Heart right ventricle (tissue), 16 donors: Measurements from ENCODE around the gene LOX. TPM values are rescaled to one million over a fixed set of nuclear protein-coding genes. Genes with fewer than 3 reads are reported as not detected.
A peak's percentile ranks its signal among the peaks of the same experiment; 100 is the strongest.

ENCODE experiments used
- ATAC-seq, 8 donors: fragments of 200-7000 bp; cut with Tn5 transposase; one replicate each; pipeline ENCODE4 v1.9.1; 2020; ENCODE audit warnings: mild to moderate bottlenecking in 8 of 8, moderate library complexity in 8 of 8, moderate number of reproducible peaks in 1 of 8
- DNase-seq, 2 donors: peaks; one replicate each; pipeline ENCODE4 v3.0.0-alpha.2; 2020
- H3K27ac ChIP-seq, 10 donors: fragments of 200-600 bp; sonication (generic) in 2 of 10; one replicate each; pipeline versions ENCODE4 v1.5.0 to v1.8.0; 2020 to 2022; ENCODE audit warnings: mild to moderate bottlenecking in 3 of 10
- H3K27me3 ChIP-seq, 7 donors: fragments of 200-600 bp; one replicate each; pipeline ENCODE4 v1.8.0; 2021 to 2022; ENCODE audit warnings: mild to moderate bottlenecking in 2 of 7
- H3K36me3 ChIP-seq, 9 donors: fragments of 200-600 bp; sonication (generic) in 1 of 9; one replicate each; pipeline versions ENCODE4 v1.5.0 to v1.8.0; 2020 to 2022; ENCODE audit warnings: mild to moderate bottlenecking in 2 of 9
- H3K4me1 ChIP-seq, 9 donors: fragments of 200-600 bp; sonication (generic) in 1 of 9; one replicate each; pipeline versions ENCODE4 v1.5.0 to v1.8.0; 2020 to 2022; ENCODE audit warnings: mild to moderate bottlenecking in 4 of 9
- H3K4me3 ChIP-seq, 10 donors: fragments of 200-600 bp; sonication (generic) in 2 of 10; one replicate each; pipeline versions ENCODE4 v1.5.0 to v1.8.0; 2020 to 2022; ENCODE audit warnings: mild to moderate bottlenecking in 7 of 10, moderate library complexity in 2 of 10
- H3K9me3 ChIP-seq, 11 donors: fragments of 200-600 bp in 10 of 11; sonication (generic) in 2 of 11; one replicate each; pipeline versions ENCODE4 v1.5.0 to v1.8.0; 2013 to 2022; ENCODE audit warnings: mild to moderate bottlenecking in 2 of 11, control low read depth in 1 of 11, moderate library complexity in 1 of 11
- CTCF ChIP-seq, 9 donors: fragments of 200-600 bp; sonication (generic) in 2 of 9; IDR thresholded peaks; one replicate each; pipeline versions ENCODE4 v1.5.0 to v1.8.0; 2021 to 2022; ENCODE audit warnings: antibody characterized with exemption in 9 of 9, mild to moderate bottlenecking in 5 of 9, moderate library complexity in 1 of 9
- WGBS, 2 donors: extraction: QIAGEN DNeasy Blood & Tissue Kit; methylation state at CpG; one replicate each; pipeline ENCODE4 v1.1.7; 2013; ENCODE audit warnings: inconsistent platforms in 1 of 2; 5-methylcytosine and 5-hydroxymethylcytosine counted together
- intact Hi-C, 10 donors: fragments of 100-400 bp; cut with DNase I; formaldehyde crosslinking; loops; one replicate each; pipeline versions ENCODE4 v1.11.1 to v1.14.2; 2022
- long read RNA-seq, 3 donors: library from polyadenylated mRNA; unstranded; transcript quantifications; one replicate each; pipeline ENCODE4 v2.0.0, GENCODE V29; 2020 to 2021
- polyA plus RNA-seq, 2 donors: library from polyadenylated mRNA; stranded (reverse); fragments of 200-250 nt; gene quantifications; one replicate each; pipeline ENCODE4 v1.2.3, GENCODE V29; 2013
- total RNA-seq, 10 donors: library from RNA; stranded (reverse); fragmentation: NEBNext Ultra II Directional in 3 of 10; extraction: Animal tissue kit (Norgen Biotek cat#: 25700) in 3 of 10; gene quantifications; one replicate each; pipeline versions ENCODE4 v1.2.1 to v1.2.4, GENCODE V29; 2021 to 2023
- donor health status: Arrhythmogenic right ventricular cardiomyopathy.
- donor health status: ischemic (EF 13 %, LVEDD 7.1; RV severe dilation, severe dysfunction).
- donor health status: healthy with polysubstance abuse.
- donor health status: DM: no; HTN: yes; CAD: no.
- donor health status: DM: no; HTN: no; CAD: no.
- donor health status: ischemic (EF 25% LVEDD 6.9; RV normal size, moderate dysfunction).
- donor health status: ischemic (EF 25% LVEDD 5.7; RV mildly dilated, moderate dysfunction).
- donor health status: healthy.
- donor health status: DM: yes; HTN: yes; CAD: no.
- donor health status: Ischemic cardiomyopathy.
- donor health status: ischemic (EF 35%, LVEDD 5.7; RV mildly dilated, moderate dysfunction).
- donor health status: nonischemic (EF 11% LVEDD 7.7; RV severe dilation, severe dysfunction).
- donor health status: DM: yes; HTN: yes; CAD: no.
- donor health status: PGD.
- donor health status: ischemic (EF 29% LVEDD 5.4; RV normal size, mild dysfunction).
- donor health status: nonischemic (EF 23%, LVEDD 6.1; RV moderate dilation, normal function).

The LOX gene
- total RNA-seq (10 to 100 TPM in 1 of 10 donors, 1 to 10 TPM in 9; 2.6 to 34.7 (median 3.9) TPM), polyA plus RNA-seq (1 to 10 TPM; 1.5 to 2.8 TPM)
- long read RNA-seq, donor 1, full-length matches to known transcripts = 1 of 1 reads
- long read RNA-seq, donor 1, partial matches to known transcripts = 0 of 1 reads
- long read RNA-seq, donor 1, other reads (novel, unspliced or antisense) = 0 of 1 reads
- long read RNA-seq, donor 2, full-length matches to known transcripts = 5 of 6 reads
- long read RNA-seq, donor 2, partial matches to known transcripts = 0 of 6 reads
- long read RNA-seq, donor 2, other reads (novel, unspliced or antisense) = 1 of 6 reads
- long read RNA-seq, donor 3, full-length matches to known transcripts = 1 of 2 reads
- long read RNA-seq, donor 3, partial matches to known transcripts = 1 of 2 reads
- long read RNA-seq, donor 3, other reads (novel, unspliced or antisense) = 0 of 2 reads

GRCh38 chr5:122078116-122079110, at the start of gene LOX:
Gene LOX (minus strand): TSS chr5:122078259. CDS start chr5:122077985, 274 bp downstream.
- H3K4me3 ChIP-seq = peak within 1 kb of the TSS; percentile 26 to 66 (median 60)
- WGBS, 2 donors = 4% methylated on average over 35 of the region's 35 CpGs
- ATAC-seq (peak; percentile 76 to 90 (median 84)), DNase-seq (peak; percentile 34 to 65)
- H3K36me3 ChIP-seq = peaks cover 0 to 5% (median 0%) of the 10 kb centered on the region in 9 donors
- no peak for TF ChIP-seq CTCF (IDR thresholded peaks at IDR 0.05)
- peaks cover 0 to 37% (median 11%) of the 10 kb centered on the region in 7 donors for H3K27me3 ChIP-seq
- H3K9me3 ChIP-seq = no peaks in the 10 kb centered on the region
- intact Hi-C loops = loop anchor here in 4 of 10 donors (10.0 kb wide), 2 partner anchors 104 to 114 kb away; partner anchors contain the start of gene SRFBP1 (in 3 of the 4)
- peaks cover 0 to 35% (median 20%) of the 10 kb centered on the region in 9 donors for H3K4me1 ChIP-seq
- peak within 1 kb of the TSS in 7 of 10 donors; percentile 6 to 73 (median 48) for H3K27ac ChIP-seq

GRCh38 chr5:122126756-122127321, 48.8 kb upstream of the LOX start:
- no peaks in the 10 kb centered on the region for H3K9me3 ChIP-seq
- H3K36me3 ChIP-seq = no peaks in the 10 kb centered on the region
- peak overlapping the region in 1 of 10 donors; percentile 22 for H3K27ac ChIP-seq
- peaks cover 0 to 9% (median 4%) of the 10 kb centered on the region in 9 donors for H3K4me1 ChIP-seq
- ATAC-seq (peak in 3 of 8 donors; percentile 45 to 71 (median 58)), DNase-seq (no peak)
- intact Hi-C loops = no loop called here
- no peak for TF ChIP-seq CTCF (IDR thresholded peaks at IDR 0.05)
- H3K27me3 ChIP-seq = no peaks in the 10 kb centered on the region
- no peak overlapping the region for H3K4me3 ChIP-seq
- WGBS, 2 donors = 72 to 73% methylated on average over 10 of the region's 10 CpGs

- no peak for TF ChIP-seq CTCF (IDR thresholded peaks at IDR 0.05)
- no peak overlapping the region for H3K4me3 ChIP-seq
- DNase-seq (no peak), ATAC-seq (no peak)
- 56 to 66% methylated on average over 2 of the region's 2 CpGs for WGBS, 2 donors
- H3K27me3 ChIP-seq = no peaks in the 10 kb centered on the region
- no peaks in the 10 kb centered on the region for H3K36me3 ChIP-seq
- H3K4me1 ChIP-seq = peaks cover 0 to 9% (median 4%) of the 10 kb centered on the region in 9 donors
- H3K27ac ChIP-seq = peak overlapping the region in 1 of 10 donors; percentile 22
- intact Hi-C loops = no loop called here
- H3K9me3 ChIP-seq = no peaks in the 10 kb centered on the region
These were observed 48.2 kb upstream of the LOX start for GRCh38 chr5:122126177-122126755.
